GM19455 (cell line): Measurements from ENCODE around the gene DOK7.

Experiments
- ATAC-seq: cut with Tn5 transposase; IDR thresholded peaks from one replicate; pipeline ENCODE4 v1.9.1; 2021; ENCODE audit not compliant: unreplicated experiment

The DOK7 gene

GRCh38 chr4:3473181-3473950, 10.3 kb downstream of the DOK7 start:
- no peak for ATAC-seq

- ATAC-seq, result no peak
Measured at GRCh38 chr4:3473996-3474765, 11.1 kb downstream of the DOK7 start.

GRCh38 chr4:3475041-3475712, 12.1 kb downstream of the DOK7 start:
- no peak for ATAC-seq

- ATAC-seq, result no peak
Measured at GRCh38 chr4:3475713-3476260, 12.7 kb downstream of the DOK7 start.

GRCh38 chr4:3476341-3476747, 13.2 kb downstream of the DOK7 start:
- ATAC-seq, result no peak

- ATAC-seq, result no peak
Measured at GRCh38 chr4:3476936-3477749, 14.0 kb downstream of the DOK7 start.

- ATAC-seq, result no peak
Measured at GRCh38 chr4:3477750-3478430, 14.8 kb downstream of the DOK7 start.

- ATAC-seq, result no peak
Measured at GRCh38 chr4:3478446-3479357, 15.6 kb downstream of the DOK7 start.

- ATAC-seq, result no peak
Measured at GRCh38 chr4:3479358-3480101, 16.4 kb downstream of the DOK7 start.

GRCh38 chr4:3480528-3481112, 17.5 kb downstream of the DOK7 start:
- ATAC-seq, result peak; percentile 64

GRCh38 chr4:3481113-3481531, 18.0 kb downstream of the DOK7 start:
- ATAC-seq, result no peak

- ATAC-seq, result no peak
Measured at GRCh38 chr4:3481783-3482393, 18.8 kb downstream of the DOK7 start.

GRCh38 chr4:3482707-3483106, 19.6 kb downstream of the DOK7 start:
- ATAC-seq, result no peak

- no peak for ATAC-seq
Measured at GRCh38 chr4:3483471-3483921, 20.4 kb downstream of the DOK7 start.

- ATAC-seq, result no peak
Measured at GRCh38 chr4:3484057-3484973, 21.2 kb downstream of the DOK7 start.

- ATAC-seq, result no peak
Measured at GRCh38 chr4:3485011-3485791, 22.1 kb downstream of the DOK7 start.
